Erythroblast (primary cell): ENCODE measurements around the gene KRT36.

Source experiments
- GATA1 ChIP-seq: IDR thresholded peaks from 2 replicates; pipeline ENCODE4 v1.6.1; 2011; ENCODE audit warnings: low read depth, mild to moderate bottlenecking, control low read depth, low read length, moderate library complexity
- POLR2A ChIP-seq: IDR thresholded peaks from 2 replicates; pipeline ENCODE4 v1.6.1; 2011; ENCODE audit warnings: mild to moderate bottlenecking, low read length

DNA sequence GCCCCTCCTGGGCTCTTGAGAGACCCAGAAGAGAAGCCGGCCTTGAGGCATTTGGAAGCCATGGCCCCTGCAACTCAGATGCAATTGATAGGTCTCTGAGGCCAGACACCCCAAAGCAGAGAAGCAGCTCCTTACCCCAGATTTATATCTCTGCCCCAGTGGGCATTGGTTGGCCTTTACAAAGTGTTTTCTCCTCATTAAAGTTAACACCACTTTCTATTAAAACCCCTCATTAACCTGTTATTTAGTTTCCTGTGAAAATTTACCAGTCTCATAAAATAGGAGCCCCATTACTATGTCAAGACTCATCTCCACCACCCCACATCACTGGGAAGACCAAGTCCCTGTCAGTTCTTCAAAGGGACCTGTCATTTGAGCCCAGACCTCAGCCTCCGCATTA lies 8.7 kb downstream of the KRT36 start, which contains the start of gene KRT35:
- TF ChIP-seq POLR2A: no peak
- no peak for TF ChIP-seq GATA1
